Activated naive CD4-positive, alpha-beta T cell treated with anti-CD3 and anti-CD28 coated beads, Interleukin-2, amount 10 ng/mL, durations not matched to agents 7 days and 5 days (primary cell): ENCODE data around the gene ABCC1.
A peak's percentile ranks its signal among the peaks of the same experiment; 100 is the strongest.

Experiments used
- CTCF ChIA-PET: fragments of 350-600 bp; sonication (Branson Sonifier 250); formaldehyde crosslinking; loops from one replicate; lab custom pipeline; 2021; ENCODE audit warnings: antibody characterized with exemption; lab: Charles Lee
- DNase-seq: peaks from one replicate; pipeline ENCODE4 v3.0.0-alpha.2; 2020
- H3K27ac Mint-ChIP-seq: one replicate; pipeline ENCODE4 v1.8.0; 2021; ENCODE audit warnings: mild to moderate bottlenecking, moderate library complexity, mixed read lengths
- H3K27me3 Mint-ChIP-seq: one replicate; pipeline ENCODE4 v1.8.0; 2021; ENCODE audit warnings: mild to moderate bottlenecking, mixed read lengths
- H3K36me3 Mint-ChIP-seq: one replicate; pipeline ENCODE4 v1.8.0; 2021; ENCODE audit warnings: mixed read lengths
- H3K4me1 Mint-ChIP-seq: one replicate; pipeline ENCODE4 v1.8.0; 2021; ENCODE audit warnings: mixed read lengths
- H3K4me3 Mint-ChIP-seq: one replicate; pipeline ENCODE4 v1.8.0; 2021; ENCODE audit warnings: mild to moderate bottlenecking, moderate library complexity, mixed read lengths
- H3K9me3 Mint-ChIP-seq: one replicate; pipeline ENCODE4 v1.8.0; 2021; ENCODE audit warnings: mixed read lengths

Gene ABCC1

DNA sequence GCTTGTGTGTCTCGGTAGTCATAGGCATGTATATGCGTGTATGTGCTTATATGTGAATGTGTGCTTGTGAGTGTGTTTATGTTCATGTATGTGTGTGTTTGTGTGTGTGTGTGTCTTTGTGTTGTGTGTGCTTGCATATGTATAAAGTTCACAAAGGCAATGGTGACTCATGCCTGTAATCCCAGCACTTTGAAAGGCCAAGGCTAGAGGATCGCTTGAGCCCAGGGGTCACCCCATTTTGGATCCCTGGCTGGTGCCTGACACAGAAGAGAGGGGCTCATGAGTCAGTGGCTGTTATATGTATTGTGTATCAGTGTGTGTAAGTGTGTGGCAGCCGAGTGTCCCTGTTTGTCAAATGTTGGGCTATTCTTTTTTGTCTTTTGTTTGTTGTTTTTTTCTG, 69.3 kb downstream of the ABCC1 start:
- Mint-ChIP-seq H3K4me1 (peaks cover 7% of the 10 kb centered on the region), H3K36me3 (peaks cover 49% of the 10 kb centered on the region), H3K27me3 (no peaks in the 10 kb centered on the region), H3K9me3 (no peaks in the 10 kb centered on the region), H3K4me3 (no peak overlapping the region), H3K27ac (peak overlapping the region; percentile 34)
- CTCF ChIA-PET, result no interaction called here
- no peak for DNase-seq

DNA sequence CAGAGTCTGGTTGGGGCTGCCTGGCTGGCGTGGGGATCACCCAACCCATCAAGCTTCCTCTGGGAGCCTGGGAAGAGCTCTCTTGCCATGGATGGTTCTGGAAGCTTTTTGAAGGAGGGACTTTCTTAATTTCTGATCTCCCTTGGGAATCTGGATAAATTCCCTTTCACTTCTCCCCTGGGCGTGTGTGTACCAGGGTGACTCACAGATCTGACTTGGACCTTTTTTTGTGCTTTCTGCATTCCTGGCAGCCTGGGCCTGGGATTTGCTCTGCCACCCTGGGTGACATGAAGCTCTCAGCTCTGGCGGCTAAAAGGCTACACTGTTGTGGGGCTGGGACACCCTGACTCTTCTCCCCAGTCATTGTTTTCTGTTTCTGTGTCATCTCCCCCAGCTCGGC, 70.1 kb downstream of the ABCC1 start:
- H3K4me3 Mint-ChIP-seq, result no peak overlapping the region
- CTCF ChIA-PET, result no interaction called here
- H3K4me1 Mint-ChIP-seq, result peaks cover 13% of the 10 kb centered on the region
- DNase-seq, result no peak
- peaks cover 53% of the 10 kb centered on the region for H3K36me3 Mint-ChIP-seq
- no peak overlapping the region for H3K27ac Mint-ChIP-seq
- H3K9me3 Mint-ChIP-seq, result no peaks in the 10 kb centered on the region
- H3K27me3 Mint-ChIP-seq, result no peaks in the 10 kb centered on the region

DNA sequence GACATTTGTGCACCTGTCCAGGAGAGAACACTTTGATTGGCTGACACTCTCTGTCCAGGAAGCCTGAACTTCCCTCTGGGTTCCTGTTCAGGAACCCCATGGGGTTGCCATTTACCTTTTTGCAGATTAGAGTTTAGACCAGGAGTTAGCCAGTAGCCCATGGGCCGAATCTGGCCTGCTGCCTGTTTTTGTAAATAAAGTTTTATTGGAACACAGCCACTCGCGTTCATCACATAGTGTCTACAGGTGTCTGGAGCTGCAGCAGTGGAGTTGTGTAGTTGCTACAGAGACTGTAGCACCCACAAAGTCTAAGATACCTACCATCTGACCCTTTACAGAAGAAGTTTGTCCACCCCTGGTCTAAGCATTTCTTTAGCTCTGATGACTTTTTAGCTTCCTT, 70.9 kb downstream of the ABCC1 start:
- peaks cover 21% of the 10 kb centered on the region for H3K4me1 Mint-ChIP-seq
- no peak overlapping the region for H3K27ac Mint-ChIP-seq
- no peak overlapping the region for H3K4me3 Mint-ChIP-seq
- H3K27me3 Mint-ChIP-seq, result no peaks in the 10 kb centered on the region
- H3K9me3 Mint-ChIP-seq, result no peaks in the 10 kb centered on the region
- CTCF ChIA-PET, result no interaction called here
- DNase-seq, result no peak
- peaks cover 55% of the 10 kb centered on the region for H3K36me3 Mint-ChIP-seq

DNA sequence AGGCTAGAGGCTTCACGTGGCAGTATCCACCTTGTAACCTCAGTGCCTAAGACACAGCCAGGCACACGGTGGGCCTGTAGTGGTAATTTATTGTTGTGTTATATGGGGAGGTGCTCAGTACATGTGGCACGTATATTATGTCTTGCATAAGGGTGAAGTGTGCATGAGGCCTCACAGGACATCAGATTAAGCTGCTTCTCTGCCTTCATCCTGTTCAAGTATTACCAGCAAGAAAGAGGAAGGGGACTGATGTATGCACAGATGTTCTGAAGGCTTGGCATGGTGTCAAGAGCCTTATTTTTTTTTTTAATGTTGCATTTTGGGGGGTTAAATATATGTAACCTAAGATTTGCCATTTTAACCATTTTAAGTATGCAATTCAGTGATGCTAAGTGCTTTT, 71.6 kb downstream of the ABCC1 start:
- peaks cover 51% of the 10 kb centered on the region for H3K36me3 Mint-ChIP-seq

DNA sequence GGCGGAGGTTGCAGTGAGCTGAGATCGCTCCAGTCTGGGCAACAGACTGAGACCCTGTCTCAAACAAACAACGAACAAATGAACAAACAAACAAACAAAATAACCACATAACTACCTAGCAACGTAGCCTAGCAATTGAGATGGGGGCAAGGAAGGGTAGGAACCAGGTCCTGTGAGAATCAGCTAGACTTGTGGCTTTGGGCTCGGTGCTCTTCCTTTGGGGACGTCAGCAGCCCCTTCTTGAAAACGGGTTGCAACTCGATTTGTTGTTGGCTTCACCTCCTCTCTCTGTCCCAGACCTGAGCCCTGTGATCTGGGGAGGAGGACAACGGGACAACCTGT, 72.2 kb downstream of the ABCC1 start:
- Mint-ChIP-seq H3K27me3 (no peaks in the 10 kb centered on the region), H3K9me3 (no peaks in the 10 kb centered on the region), H3K4me1 (peaks cover 25% of the 10 kb centered on the region), H3K27ac (no peak overlapping the region), H3K36me3 (peaks cover 46% of the 10 kb centered on the region), H3K4me3 (no peak overlapping the region)
- no peak for DNase-seq
- CTCF ChIA-PET, result no interaction called here

More for the DNA sequence above, 71.6 kb downstream of the ABCC1 start:
- Mint-ChIP-seq H3K27me3 (no peaks in the 10 kb centered on the region), H3K27ac (no peak overlapping the region), H3K4me1 (peaks cover 26% of the 10 kb centered on the region), H3K4me3 (no peak overlapping the region), H3K9me3 (no peaks in the 10 kb centered on the region)
- CTCF ChIA-PET, result no interaction called here
- no peak for DNase-seq

DNA sequence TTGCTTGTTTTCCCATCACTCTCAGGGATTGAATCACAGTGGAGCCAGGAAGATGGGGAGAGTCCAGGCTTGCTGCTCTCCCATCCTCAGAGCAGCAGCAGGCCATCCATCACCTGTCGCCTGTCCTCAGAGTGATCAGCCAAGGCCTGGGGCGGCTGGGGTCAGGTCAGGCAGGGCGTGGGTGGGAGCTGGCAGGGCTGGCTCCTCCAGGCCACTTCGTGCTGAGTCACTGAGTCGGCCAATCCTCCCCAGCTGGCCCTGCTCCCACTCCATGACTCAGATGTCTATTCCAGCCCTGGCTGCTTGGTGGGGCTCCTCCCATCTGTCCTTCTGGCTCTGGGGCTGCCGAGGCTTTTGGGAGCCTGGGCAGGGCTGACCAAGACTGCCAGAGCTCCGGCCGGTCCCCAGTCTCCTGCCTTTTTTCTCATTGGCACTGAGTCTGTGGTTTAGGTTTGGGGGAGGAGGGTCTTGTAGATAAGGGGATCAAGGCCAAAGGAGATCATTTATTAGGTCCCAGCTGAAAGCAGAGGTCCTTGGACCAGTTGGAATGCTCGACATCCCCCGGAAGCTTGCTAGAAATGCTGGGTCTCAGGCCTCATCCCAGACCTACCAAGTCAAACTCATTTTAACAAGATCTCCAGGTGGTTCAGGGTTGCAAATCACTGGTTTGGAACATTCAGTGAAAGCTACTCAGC, 72.7 kb downstream of the ABCC1 start:
- H3K4me1 Mint-ChIP-seq, result peaks cover 25% of the 10 kb centered on the region
- H3K36me3 Mint-ChIP-seq, result peaks cover 43% of the 10 kb centered on the region
- DNase-seq, result no peak
- no peak overlapping the region for H3K4me3 Mint-ChIP-seq
- H3K9me3 Mint-ChIP-seq, result no peaks in the 10 kb centered on the region
- H3K27ac Mint-ChIP-seq, result no peak overlapping the region
- no peaks in the 10 kb centered on the region for H3K27me3 Mint-ChIP-seq
- CTCF ChIA-PET, result no interaction called here

DNA sequence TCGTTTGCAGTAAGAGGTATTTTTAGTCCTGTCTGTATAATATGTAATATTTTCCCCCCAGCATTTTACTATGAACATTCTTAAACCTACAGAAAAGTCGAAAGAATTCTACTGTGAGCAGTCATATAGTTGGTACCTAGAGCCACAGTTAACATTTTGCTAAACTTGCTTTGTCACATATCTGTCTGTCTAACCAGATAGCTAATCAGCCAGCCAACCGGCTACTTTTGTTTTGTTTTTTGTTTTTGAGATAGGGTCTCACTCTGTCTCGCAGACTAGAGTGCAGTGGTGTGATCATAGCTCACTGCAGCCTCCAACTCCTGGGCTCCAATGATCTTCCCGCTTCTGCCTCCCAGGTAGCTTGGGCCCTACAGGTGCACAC, 73.3 kb downstream of the ABCC1 start:
- CTCF ChIA-PET, result no interaction called here
- Mint-ChIP-seq H3K9me3 (no peaks in the 10 kb centered on the region), H3K27me3 (no peaks in the 10 kb centered on the region), H3K36me3 (peaks cover 40% of the 10 kb centered on the region), H3K27ac (no peak overlapping the region), H3K4me1 (peaks cover 25% of the 10 kb centered on the region), H3K4me3 (no peak overlapping the region)
- no peak for DNase-seq

DNA sequence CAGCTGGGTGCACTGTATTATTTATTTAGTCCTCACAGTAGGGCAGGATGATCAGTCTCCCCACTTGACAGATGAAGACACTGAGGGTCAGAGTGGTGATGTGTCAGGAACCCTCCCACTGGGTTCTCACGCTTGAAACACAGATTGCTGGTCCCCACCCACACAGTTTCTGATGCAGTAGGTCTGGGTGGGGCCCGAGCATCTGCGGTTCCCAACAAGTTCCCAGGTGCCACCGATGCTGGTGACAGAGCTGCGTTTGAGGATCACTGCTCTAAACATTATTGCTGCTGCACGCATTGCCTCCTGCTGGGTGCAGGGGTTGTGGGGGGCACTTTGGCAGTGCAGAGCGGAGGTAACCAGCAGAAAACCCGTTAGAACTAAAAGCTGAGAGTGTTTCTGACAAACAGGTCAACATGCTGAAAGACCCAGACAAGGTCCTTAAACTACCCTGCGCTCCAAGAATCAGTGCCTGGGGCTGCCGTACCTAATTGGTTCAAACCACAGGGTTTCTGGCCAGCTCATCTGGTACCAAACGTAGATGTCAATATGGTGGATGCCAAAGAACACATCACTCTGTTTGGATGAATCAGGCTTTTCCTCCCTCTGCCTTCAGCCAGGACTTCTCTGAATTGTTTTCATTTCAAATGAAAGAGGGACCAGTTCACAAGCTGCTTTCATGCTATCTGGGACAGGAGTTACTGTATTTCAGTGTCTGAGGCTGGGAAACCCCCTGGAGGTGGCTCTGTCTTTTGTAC, 76.0 kb downstream of the ABCC1 start:
- CTCF ChIA-PET, result no interaction called here
- Mint-ChIP-seq H3K9me3 (no peaks in the 10 kb centered on the region), H3K36me3 (peaks cover 23% of the 10 kb centered on the region), H3K4me3 (no peak overlapping the region), H3K27ac (peak overlapping the region; percentile 68), H3K4me1 (peaks cover 27% of the 10 kb centered on the region), H3K27me3 (no peaks in the 10 kb centered on the region)
- DNase-seq, result peak; percentile 36

DNA sequence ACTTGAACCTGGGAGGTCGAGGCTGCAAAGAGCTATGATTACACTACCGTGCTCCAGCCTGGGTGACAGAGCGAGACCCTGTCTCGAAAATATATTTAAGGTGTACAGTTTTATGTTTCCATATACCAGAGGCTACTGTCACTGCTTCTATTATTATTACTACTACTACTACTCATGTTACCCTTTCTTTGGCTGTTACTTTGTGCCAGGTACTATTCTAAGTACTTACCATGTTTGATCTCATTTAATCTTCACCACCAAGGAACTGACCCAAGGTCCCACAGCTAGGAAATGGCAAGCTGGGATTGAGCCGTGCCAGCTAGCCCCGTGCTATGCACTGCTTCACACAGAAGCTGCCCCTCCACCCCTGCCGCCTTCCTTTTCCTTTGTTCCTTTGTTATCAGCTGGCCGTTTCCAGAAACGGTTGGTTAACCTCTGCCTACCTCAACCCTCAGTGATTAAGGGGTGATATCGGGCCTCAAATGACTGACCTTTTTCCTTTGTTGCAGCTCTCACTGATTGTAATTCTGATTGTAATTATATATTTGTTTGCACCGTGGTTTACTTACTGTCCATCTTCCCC, 78.4 kb downstream of the ABCC1 start:
- Mint-ChIP-seq H3K27ac (no peak overlapping the region), H3K9me3 (no peaks in the 10 kb centered on the region), H3K36me3 (peaks cover 23% of the 10 kb centered on the region), H3K27me3 (no peaks in the 10 kb centered on the region), H3K4me3 (no peak overlapping the region), H3K4me1 (peaks cover 39% of the 10 kb centered on the region)
- DNase-seq, result no peak
- CTCF ChIA-PET, result interaction anchor here (1.1 kb wide), 1 partner anchor 17 kb away, joined by 3 read pairs; no protein-coding TSS in a partner anchor

DNA sequence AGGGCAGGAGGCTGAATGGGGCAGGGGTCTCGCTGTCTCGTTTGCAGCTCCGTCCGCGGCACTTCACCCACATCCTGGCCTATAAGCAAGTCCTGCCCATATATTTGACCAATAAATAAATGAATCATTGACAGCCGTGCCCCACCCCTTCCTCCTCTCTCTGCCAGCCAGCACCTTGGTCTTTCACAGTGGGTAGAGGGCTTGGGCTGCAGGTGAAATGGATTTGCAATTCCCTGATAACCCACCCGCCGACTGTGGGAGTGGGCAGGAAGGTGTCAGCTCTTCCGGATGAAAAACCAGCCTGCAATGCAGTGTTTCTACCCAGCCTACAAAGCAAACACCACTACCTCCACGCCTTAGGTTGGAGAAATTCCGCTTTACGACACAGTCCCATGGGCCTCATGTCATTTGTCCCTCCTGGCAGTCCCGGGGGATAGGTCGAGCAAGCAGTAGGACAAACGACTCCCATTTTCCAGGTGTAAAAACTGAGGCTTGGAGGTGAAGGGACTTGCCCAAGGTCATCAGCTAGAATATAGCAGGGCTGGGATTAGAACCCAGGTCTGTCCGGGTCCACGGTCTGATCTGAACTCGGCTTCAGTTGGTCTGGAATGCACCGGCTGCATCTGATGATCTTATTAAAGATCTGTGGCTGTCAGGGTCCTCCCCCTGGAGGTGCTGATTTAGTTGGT, 79.0 kb downstream of the ABCC1 start:
- DNase-seq, result no peak
- Mint-ChIP-seq H3K4me3 (no peak overlapping the region), H3K27me3 (no peaks in the 10 kb centered on the region), H3K9me3 (no peaks in the 10 kb centered on the region), H3K36me3 (peaks cover 20% of the 10 kb centered on the region), H3K4me1 (peaks cover 44% of the 10 kb centered on the region), H3K27ac (no peak overlapping the region)
- CTCF ChIA-PET, result no interaction called here

DNA sequence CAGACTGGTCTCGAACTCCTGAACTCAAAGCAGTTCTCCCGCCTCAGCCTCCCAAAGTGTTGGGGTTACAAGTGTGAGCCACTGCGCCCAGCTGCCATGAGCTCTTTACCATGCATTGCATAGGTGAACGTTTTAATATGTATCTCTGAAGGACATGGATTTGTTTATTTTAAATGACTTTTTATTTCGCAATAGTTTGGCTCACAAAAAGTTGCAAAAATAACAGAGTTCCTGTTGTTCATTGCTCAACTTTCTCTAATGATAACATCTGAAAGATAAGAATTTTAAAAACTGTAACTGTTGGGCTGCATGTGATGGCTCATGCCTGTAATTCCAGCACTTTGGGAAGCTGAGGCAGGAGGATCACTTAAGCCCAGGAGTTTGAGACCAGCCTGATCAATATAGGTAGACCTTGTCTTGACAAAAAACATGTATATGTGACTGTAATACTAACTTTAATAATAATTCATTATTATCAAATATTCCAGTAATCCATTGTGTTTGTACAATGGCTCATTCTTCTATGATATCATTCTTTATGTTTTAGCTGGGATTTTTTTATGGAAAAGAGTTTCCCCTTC, 80.1 kb downstream of the ABCC1 start:
- Mint-ChIP-seq H3K27me3 (no peaks in the 10 kb centered on the region), H3K36me3 (peaks cover 17% of the 10 kb centered on the region), H3K4me1 (peaks cover 42% of the 10 kb centered on the region), H3K4me3 (no peak overlapping the region), H3K9me3 (no peaks in the 10 kb centered on the region), H3K27ac (no peak overlapping the region)
- no peak for DNase-seq
- CTCF ChIA-PET, result interaction anchor here (0.5 kb wide), 1 partner anchor 76 kb away, joined by 3 read pairs; no protein-coding TSS in a partner anchor

DNA sequence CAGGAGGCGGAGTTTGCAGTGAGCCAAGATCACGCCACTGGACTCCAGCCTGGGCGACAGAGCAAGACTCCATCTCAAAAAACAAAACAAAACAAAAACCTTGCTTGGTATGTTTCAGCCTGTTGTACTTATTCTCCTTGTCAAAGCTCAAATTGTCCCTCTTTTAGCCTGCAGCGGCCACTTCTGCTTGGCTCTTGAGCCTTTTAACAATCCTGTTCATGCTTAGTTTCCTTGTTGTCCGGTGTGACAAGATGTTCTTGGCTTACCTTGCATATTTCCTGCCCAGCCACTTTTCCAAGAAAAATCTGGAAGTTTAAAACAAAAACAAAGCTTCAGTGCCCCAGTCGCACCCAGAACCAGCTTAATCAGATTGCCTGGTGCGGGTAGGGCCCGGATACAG, 81.0 kb downstream of the ABCC1 start:
- peaks cover 32% of the 10 kb centered on the region for H3K4me1 Mint-ChIP-seq
- no peaks in the 10 kb centered on the region for H3K27me3 Mint-ChIP-seq
- H3K4me3 Mint-ChIP-seq, result no peak overlapping the region
- CTCF ChIA-PET, result no interaction called here
- H3K27ac Mint-ChIP-seq, result no peak overlapping the region
- peaks cover 17% of the 10 kb centered on the region for H3K36me3 Mint-ChIP-seq
- no peaks in the 10 kb centered on the region for H3K9me3 Mint-ChIP-seq
- no peak for DNase-seq

DNA sequence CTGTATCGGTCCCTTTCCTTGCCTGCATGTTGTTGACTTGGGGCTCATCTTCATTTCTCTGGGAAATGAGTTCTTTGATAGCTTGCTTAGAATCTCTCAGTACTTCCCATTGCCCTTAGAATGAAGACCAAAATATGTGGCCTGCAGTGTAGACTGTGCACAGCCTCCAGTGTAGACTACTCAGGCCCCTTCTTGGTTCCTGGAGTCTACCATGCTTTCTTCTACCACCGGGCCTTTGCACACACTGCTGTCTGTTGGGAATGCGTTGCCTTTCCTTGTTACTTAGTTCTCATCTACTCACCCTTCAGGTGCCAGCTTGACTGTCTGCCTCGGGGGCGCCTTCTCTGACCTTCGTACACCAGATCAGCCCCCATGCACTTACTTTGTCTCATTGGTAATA, 82.0 kb downstream of the ABCC1 start:
- H3K4me3 Mint-ChIP-seq, result no peak overlapping the region
- no peaks in the 10 kb centered on the region for H3K27me3 Mint-ChIP-seq
- H3K36me3 Mint-ChIP-seq, result peaks cover 22% of the 10 kb centered on the region
- no peak for DNase-seq
- CTCF ChIA-PET, result interaction anchor here (2.5 kb wide), 1 partner anchor 13 kb away, joined by 9 read pairs; no protein-coding TSS in a partner anchor
- peaks cover 25% of the 10 kb centered on the region for H3K4me1 Mint-ChIP-seq
- no peaks in the 10 kb centered on the region for H3K9me3 Mint-ChIP-seq
- peak overlapping the region; percentile 15 for H3K27ac Mint-ChIP-seq
